Ammon's horn (tissue), 1 donor: ENCODE measurements around the gene TNP2.

Experiments used
- DNase-seq: peaks from one replicate; pipeline ENCODE4 v3.0.0-alpha.2; 2016; ENCODE audit warnings: low spot score

Gene TNP2

DNA sequence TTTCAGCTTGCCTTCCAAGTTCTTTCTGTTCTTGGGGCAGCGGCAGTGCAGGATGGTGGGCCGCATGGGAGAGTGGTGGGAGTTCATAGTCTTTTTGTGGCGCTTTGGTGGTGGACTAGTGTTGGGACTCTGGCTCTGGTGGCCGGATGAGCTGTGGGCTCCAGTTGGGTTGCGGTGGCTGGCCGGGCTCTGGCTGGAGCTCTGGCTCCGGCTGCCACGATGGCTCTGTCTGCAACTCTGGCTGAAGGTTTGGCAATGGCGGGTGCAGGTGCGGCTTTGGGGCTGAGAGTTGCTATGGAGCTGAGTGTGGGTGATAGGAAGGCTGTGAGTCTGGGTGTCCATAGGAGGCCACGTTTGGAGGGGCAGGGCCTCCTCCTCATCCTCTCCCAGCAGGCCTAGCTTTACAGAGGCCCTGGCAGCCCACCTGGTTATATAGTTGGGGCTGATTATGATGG, at the start of gene TNP2:
TSS of gene TNP2 (minus strand) at position 405 of the 455 bp plus-strand sequence. CDS start at position 342, 63 bp downstream.
- no peak for DNase-seq

- DNase-seq, result no peak
These were observed 49.7 kb upstream of the TNP2 start for GRCh38 chr16:11318817-11319216.

DNA sequence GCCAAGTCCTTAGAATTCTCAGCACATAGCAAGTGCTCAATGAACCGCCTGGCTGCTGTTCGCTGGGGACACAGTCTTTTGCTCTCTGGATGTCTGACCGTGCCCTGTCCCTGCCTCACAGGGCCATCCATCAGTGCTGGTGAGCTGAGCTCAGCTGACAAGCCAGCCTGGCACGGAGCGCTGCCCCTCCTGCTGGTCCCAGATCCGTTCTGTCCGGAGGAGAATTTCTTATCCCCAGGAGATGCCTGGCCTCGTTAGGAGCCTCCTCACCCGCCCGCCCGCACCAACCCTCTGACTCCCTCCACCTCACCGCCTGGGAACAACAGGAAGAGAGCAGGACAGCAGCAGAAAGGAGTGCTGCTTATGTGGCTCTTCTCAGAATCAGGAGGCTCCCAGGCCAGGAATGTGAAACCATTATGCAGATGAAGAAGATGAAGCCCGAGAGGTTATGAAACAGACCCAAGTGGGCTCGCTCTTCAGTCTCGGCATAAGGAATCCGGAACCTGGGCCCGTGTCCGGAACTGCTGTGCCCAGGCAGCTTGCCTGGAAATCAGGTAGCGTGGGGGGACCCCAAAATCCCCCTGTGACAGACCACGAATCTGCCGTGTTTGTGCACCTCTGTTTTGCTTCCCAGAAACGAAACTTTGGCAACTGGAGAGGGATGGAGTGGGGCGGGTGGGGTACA, 47.3 kb upstream of the TNP2 start:
- no peak for DNase-seq

DNA sequence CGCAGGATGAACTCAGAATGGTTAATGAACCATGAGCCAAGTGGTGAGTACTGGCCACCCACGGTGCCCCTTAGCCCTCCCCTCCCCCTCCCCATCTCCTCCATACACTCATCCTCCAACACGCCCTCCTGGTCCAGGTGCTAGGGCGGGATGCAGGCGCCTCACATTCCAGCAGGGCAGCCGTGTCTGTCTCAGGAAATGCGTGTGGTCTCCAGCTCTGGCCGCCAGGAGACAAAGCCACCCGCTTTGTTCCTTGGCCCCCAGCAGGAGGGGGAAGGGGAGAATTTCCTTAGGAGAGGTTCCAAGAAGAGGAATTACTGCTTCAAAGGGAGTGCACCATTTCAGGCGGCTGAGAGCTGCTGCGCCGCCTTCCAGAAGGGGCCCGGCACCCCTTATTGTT, 46.4 kb upstream of the TNP2 start:
- no peak for DNase-seq

DNA sequence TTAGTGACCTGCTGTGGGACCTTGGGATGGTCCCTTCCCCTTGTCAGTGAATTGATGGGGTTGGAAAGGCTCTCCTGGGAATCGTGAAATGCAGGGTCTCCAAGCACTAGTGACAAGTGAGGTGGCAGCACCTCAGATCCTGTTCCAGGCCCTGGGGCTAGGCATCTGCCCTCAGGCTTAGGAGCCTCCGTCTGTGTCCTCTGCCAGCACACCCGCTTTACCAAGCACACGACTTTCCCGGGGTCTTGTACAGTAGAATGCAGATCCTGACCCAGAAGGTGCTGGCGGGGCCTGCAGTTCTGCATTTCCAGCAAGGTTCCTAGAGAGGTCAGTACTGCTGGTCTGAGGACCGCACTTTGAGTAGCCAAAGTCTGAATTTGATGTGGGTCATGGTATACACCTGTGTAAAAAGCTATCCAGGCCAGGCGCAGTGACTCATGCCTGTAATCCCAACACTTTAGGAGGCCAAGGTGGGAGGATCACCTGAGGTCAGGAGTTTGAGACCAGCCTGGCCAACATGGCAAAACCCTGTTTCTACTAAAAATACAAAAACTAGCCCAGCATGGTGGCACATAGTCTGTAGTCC, 45.3 kb upstream of the TNP2 start:
- no peak for DNase-seq

DNA sequence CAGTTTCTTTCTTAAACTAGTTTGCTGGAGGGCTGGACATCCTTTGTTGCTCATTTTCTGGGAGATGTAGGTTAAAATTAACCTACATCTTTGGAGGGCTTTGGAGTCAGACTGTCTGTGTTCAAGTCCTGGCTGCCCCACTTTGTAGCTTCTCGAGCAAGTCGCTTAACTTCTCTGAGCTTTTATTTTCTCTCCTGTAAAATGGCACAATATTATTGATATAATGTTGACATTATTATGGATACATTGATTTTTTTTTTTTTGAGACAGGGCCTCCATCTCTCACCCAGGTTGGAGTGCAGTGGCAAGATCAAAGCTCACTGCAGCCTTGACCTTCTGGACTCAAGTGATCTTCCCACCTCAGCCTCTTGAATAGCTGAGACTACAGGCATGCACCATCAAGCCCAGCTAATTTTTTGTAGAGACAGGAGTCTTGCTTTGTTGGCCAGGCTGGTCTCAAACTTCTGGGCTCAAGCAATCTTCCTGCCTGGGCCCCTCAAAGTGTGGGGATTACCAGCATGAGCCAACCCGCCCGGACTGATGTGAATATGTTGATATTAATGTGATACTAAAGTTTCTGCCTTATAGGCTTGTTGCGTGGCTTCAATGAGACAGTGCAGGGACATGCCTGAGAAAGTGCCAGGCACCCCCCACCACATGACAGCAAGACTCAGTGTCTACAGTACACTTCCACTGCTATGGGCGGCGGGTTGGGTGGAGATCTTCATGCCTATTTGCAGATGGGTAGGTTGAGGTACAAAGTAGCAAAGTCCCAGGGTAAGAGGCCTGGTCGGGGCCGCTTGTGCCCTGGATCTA, 44.6 kb upstream of the TNP2 start:
- no peak for DNase-seq

DNA sequence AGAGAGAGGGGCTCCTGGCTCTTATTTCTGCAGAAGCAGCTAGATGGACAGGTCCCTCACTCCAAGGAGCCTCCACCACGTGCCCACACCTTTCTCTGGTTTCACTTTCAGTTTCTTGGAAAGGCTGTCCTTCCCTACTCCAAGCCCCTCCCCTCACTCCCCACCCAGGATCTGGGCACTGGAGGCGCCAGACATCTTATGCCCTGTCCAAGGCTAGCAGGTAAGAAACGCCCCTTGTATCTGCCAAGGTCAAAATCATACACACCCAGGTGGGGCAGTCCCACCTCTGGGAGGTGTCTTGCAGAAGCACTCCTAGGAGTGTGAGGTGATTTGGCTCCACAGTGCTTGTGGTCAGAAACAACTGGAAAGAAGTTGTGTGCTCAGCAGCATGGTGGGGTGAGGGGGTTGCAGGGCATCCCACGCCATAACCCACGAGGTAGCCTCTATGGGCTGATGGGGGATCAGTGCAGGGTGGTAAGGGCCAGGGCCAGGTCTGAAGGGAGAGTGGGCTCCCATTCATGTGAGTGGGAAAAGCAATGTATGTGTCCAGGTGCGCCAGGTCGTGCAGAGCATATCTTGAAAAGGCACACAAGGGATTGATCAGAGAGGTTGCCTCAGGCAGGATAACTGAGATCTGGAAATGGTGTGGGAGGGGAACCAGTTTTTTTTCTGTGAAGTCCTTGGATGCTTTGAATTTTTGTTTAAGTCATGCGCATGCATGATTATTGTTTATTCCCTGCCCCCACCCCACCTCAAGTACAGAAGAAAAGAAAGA, 43.8 kb upstream of the TNP2 start:
- DNase-seq, result no peak

DNA sequence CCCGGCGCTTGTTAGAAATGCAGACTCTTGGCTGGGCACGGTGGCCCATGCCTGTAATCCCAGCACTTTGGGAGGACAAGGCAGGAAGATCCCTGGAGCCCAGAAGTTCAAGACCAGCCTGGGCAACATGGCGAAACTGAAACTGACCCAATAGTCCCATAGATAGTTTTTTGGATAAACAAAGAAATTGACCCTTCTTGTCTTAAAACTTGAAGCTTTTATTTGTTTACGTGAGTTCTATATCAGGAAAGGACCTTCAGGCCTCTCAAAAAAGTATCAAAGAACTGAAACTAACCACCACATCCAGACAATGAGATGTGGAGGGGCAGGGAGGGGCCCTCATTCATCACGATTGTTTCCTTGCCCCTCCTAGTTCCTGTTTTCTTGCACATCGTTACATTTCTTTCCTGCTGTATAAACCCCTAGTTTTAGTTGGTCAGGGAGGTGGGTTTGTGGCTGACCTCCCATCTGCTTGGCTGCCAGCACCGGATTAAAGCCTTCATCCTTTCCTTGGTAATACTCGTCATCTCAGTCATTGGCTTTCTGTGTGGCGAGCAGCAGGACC, 42.0 kb upstream of the TNP2 start:
- no peak for DNase-seq

GRCh38 chr16:11310634-11310977, 41.5 kb upstream of the TNP2 start:
- no peak for DNase-seq

GRCh38 chr16:11309895-11310633, 40.9 kb upstream of the TNP2 start:
- DNase-seq, result no peak

- DNase-seq, result no peak
These were observed 39.6 kb upstream of the TNP2 start for GRCh38 chr16:11308493-11309283.

GRCh38 chr16:11307639-11308492, 38.7 kb upstream of the TNP2 start:
- no peak for DNase-seq

DNA sequence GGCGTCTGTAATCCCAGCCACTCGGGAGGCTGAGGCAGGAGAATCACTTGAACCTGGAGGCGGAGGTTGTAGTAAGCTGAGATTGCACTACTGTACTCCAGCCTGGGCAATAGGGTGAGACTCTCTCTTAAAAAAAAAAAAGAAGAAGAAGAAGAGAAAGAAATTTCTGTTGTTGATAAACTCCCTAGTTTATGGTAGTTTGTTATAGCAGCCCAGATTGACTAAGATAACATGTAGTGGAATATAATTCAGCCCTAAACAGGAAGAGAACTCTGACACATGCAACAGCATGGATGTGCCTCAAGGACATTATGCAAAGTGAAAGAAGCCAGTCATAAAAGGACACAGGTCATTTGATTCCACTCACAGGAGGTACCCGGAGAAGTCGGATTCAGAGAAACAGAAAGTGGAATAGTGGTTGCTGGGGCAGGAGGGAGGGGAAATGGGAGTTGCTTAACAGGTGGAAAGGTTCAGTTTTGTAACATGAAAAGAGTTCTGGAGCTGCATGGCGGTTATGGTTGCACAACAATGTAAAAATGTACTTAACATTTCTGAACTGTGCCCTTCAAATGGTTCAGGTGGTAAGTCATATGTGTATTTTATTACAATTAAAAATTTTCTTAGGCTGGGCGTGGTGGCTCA, 38.0 kb upstream of the TNP2 start:
- no peak for DNase-seq

- DNase-seq, result no peak
These were observed 37.3 kb upstream of the TNP2 start for GRCh38 chr16:11306381-11306780.

DNA sequence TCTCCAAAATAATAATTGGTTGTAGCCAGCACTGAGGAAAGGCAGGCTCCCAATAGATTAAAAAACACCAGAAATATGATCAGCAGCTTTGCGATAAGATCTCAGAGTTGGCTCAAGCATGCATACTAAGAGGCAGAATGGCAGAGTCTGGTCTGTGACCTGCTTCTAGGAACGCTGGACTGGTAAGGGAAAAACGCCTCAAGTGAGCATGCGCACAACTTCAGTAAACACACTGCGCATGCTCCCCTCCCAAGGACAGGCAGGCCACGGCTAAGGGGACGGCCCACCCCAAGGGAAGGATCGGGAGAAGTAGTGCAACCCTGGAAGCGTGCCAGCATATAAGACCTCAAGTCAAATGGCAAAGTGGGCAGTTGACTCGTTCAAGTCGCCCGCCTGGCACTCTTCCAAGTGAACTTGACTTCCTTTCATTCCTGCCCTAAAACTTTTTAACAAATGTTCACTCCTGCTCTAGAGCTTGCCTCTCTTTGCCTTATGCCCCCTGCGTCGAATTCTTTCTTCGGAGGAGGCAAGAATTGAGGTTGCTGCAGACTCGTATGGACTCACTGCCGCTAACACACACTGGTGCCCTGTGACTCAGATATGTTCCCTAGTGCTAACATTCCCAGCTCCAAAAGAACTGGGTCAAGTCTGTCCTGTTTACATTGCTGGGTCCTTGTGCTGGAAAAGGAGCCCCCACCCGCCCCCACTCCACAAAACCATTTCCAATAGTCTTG, 34.4 kb upstream of the TNP2 start:
- DNase-seq, result no peak

DNA sequence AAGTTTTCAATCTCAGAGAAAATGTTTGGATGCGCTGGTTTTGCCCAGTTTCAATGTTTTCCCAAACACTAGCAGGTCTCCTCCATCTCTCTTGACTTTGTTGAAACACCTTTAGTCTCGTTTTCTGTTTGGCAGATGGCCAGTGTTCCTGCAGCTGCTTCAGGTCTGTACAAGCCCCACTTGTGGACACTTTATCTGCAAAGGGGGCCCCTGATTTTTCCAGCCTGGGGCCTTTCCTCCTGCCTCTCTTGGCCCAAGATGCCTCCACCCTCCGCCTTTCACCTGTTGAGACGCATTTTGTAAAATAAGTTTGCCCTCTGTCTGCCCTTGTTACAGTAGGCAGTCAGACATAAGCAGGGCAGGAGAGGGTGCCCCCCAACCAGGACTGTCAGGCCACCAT, 33.9 kb upstream of the TNP2 start:
- no peak for DNase-seq

GRCh38 chr16:11301645-11302501, 32.7 kb upstream of the TNP2 start:
- DNase-seq, result no peak

- no peak for DNase-seq
These were observed 31.4 kb upstream of the TNP2 start for GRCh38 chr16:11300560-11300892.
